Activated CD8-positive, alpha-beta memory T cell treated with anti-CD3 and anti-CD28 coated beads, Interleukin-2, amount 50 U/mL, for 24 hours (primary cell): ENCODE results near the gene PNMA1.

ENCODE experiments used
- DNase-seq: peaks from one replicate; pipeline ENCODE4 v3.0.0-alpha.2; 2020; ENCODE audit errors: extremely low read depth

Gene PNMA1

DNA sequence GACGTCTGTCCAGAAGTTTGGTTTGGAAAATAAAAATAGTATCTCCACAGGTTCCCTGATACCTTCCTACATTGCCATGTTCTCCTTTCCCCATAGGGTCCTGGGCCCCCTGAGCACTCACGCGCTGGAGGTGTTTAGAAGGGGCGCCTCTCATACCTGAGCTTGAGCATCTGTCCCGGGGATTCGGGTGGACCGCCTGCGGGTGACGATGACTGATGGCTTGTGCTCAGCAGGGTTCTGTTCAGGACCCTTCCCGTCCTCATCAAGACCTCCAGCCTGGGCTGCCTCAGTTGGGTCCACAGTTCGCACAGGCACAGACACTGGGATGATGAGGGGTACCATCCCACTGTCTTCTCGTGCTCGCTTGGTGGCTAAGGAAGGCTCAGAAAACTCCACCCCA is 22.7 kb upstream of the PNMA1 start:
- DNase-seq, result no peak

DNA sequence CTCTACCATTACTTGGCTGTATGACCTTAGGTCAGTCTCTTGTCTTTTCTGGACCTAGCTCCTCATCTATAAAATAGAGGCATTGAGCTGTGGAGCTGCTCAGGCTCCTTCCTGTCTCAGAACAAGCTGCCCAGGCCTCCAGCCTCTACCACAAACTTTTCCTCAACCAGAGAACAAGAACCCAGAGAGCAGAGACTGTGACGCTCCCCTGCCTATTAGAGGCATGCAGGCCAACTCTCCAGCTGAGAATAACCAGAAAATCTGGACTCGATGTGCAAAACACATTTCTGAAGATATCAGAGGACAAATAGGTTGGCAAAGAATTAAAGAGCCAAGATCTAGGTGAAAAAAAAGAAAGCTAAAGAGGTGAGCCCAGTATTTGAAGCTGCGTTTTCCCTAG is 17.8 kb upstream of the PNMA1 start:
- DNase-seq, result no peak

DNA sequence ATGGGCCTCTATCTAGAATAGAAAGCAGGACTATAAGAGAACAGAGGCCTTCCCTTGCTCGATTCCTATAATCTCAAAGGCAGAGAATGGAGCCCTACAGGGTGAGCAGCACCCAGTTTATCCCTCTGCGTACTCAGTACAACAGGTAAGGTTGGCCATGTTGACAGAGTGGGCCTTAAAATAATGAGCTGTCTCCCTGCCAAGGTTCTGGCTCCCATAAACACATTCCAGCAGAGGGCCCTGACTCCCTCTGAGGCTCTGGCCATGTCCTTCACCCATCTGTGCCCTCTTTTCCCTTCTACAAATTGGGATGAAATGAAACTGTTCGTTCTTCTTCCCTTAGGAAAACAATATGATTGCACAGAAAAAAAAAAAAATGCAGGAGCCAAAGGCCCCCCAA is 16.9 kb upstream of the PNMA1 start:
- no peak for DNase-seq

DNA sequence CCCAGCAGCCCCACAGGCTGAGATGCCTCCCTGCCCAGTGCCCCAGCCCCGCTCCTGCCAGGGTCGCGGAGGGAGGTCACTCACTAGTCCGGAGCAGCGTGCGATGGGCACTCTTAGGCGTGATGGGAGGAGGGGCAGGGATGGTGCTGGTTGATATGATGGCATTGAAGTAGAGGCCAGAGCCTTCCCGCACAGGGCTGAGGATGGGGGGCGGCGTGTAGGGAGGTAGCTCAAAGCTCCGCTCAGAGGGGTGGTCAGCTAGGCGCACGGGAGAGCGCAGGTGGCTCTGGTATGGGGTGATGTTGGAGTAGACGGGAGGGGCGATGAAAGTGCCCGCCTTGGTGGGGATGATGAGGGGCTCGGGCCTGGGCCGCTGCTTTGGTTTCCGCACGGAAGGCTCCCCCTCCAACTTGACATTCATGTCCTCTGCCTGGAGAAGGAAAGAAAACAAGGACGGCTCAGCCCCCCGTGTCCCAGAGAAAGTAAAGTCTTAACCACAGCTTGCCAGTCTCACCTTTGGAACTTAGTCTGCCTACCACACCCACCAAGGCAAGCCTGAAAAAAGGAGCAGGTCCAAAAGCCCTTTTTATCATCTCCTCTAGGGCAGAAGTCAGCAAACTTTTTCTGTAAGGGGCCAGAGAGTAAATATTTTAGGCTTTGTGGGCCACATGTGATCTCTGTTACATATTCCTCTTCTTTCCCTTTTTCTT is 15.5 kb upstream of the PNMA1 start:
- DNase-seq, result no peak

DNA sequence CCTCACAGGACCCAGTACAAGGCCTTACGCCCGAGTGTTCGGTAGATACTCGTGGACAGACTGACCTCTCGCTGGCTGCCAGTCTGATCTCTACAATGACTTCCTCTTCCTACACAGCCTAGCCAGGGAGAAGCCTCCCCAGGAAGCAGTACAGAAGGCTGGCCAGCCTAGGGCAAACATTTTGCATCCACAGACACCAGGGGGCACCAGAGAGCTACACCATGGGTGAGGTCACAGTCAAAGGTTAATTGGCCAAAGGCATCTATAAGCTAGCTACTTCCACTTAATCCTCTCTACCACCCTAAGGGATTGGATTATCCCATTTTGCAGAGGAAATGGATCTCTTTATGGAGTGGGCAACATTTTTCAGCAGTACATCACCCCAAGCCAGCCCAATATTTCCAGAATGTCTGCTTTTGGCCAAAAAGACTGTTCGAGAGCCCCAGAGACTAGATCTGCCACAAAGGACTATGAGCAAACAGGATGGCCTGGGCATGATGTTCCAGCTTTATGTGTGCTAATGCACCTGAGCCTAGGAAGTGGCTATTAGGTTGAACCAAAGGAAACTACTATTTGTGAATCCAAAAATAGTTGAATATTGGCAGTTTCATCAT is 14.6 kb upstream of the PNMA1 start:
- peak; percentile 74 for DNase-seq

DNA sequence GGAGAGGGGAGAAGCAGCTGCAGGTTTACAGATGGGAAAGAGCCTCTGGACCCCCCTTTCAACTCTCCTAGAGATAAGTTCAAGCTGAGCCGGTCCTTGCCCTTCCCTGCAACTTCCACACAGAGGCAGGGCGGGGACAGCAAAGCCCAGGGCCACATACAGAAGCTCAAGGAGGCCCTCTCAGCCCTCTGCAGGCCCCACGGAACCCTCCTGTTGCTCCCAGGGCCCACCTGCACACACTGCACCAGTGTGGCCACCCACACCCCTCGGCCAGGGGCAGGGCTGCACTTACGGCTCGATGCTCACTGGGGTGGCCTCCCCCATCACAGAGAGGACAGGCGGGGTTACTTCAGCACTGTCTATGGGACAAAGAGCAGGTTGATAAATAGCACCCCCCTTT is 13.0 kb upstream of the PNMA1 start:
- no peak for DNase-seq

DNA sequence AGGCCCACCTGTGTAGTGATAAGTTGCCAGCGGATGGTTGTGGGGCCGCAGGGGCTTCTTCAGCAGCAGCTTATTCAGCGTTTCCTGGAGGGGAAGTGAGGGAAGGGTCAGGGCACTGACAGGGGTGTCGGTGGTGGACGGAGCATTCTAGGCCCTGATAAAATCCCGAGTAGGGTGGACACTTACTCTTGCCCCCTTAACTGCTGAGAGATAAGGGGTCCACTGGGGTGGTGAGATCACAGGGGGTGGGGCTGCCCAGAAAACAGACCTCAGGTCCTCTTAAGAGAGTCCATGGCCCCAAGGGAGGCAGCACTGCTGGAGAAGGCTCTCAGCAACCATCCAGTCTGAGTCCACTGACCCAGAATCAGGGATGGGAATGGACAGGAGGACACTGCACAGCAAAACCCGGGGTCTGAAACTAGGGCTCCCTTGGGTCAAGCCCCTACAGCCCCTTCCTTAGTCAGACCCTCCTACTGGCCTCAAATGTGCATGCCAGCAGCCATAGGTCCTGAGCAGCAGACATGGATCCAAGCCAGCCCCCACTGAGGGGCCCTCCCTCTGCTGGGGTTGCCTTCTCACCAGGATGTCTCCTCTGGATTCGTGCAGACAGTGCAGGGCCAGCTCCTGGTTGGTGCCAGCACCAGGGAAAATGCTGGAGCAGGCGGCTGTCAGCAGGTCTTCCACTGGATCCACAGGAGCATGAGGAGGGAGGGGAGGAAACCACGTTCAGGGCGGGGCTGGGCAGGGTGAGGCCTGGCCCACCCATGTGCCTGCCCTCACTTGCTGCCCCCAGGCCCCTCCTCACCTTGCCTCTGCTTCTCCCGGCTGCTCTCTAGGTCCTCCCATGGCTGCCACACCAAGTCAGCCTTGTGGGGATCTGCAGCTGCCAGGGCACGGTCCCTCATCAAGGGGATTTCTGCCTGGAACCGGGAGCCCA is 12.1 kb upstream of the PNMA1 start:
- no peak for DNase-seq

DNA sequence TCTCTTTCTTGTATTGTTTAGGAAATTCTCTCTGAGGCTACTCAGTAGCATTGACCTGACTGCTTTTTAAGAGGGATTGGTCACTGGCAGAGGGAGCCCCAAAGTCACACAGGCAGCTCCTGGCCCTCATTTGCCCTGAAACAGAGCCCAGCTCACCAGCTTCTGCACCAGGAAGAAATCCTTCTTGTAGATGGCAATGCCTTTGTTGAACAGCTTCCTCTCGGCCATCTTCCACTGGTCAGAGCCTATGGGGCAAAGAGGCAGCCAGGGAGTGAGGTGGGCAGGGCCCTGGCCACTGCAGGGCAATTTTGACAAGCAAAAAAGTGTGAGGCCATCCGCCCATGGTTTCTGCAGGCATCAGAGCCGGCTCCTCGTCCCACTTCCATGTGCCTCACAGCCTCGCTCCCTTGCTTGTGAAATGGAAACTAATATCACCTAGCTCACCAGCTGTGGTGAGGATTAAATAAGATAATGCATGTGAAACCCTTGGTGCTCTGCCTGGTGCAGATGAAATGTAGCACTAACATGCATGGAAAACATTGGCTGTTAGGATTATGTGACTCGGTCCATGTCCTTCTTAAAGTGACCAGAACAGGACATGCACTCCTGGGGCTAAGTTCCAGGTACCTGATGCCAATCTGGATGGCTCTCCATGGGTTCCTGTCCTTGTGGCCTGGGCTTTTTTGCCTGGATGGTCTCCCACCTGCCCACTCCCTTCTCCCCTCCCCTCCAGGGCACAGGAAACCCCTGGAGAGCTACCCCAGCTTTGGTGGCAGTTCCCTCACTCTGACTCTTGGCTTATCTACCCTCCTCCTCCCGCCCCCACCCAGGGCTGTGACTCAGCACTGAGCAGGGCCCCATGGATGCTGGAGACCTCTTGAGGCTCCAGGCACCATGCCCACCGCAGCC is 11.2 kb upstream of the PNMA1 start:
- DNase-seq, result no peak

DNA sequence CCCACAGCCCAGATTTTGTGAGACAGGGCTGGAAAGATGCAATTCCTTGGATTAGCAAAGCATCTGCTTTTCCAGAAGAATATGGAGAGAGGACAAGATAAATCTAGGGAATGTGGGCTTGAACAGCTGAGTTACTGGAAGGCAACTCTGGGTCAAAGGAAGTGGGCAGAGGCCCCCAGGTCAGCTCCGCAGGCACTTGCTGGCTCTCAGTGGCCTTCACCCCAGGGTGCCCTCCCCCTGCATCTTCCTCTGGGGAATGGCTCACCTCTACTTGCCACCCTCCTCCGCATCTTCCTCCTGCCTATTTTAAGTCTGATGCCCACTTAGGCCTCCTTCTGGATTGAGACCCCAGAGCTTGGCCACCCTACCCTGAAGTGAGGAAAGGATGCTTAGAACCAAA is 10.5 kb upstream of the PNMA1 start:
- no peak for DNase-seq

DNA sequence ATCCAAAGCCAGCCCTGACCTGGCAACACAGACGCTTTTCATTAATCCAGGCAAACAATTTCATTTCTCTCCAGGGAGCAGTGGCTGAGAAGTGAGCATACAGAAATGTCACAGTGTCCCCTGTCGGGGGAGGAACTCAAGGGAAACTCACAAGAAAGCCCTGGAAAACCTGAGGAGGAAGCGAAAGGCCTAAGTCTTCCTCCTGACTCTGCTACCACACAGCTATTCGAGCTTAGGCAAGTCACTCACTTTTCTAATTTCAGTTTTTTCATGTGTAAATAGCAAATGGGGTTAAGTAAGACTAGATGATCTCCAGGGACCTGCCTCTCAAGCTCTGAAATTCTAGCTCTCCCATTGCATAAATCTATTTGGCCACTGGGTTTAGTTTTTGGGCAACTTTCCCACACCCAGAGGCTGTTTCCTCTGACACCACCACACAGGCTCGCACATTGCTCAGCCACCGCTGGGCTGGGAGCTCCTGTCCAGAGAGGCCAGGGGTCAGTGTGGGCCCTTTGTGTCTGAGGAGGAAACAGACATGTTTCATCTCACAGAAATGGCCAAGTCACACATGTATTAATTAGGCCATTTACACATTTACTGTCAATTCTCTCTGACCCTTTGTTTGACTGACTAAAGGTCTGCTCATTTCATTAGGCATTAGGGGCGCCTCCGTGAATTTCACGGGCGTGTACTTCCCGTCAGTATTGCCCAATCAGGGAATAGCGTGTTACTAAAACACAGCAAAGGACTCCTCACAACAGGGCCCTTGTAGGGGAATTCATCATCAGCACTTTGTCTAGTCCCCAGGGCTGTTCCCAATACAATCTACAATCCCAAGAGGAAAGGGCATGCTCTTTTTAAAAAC is 9.8 kb upstream of the PNMA1 start:
- DNase-seq, result no peak

DNA sequence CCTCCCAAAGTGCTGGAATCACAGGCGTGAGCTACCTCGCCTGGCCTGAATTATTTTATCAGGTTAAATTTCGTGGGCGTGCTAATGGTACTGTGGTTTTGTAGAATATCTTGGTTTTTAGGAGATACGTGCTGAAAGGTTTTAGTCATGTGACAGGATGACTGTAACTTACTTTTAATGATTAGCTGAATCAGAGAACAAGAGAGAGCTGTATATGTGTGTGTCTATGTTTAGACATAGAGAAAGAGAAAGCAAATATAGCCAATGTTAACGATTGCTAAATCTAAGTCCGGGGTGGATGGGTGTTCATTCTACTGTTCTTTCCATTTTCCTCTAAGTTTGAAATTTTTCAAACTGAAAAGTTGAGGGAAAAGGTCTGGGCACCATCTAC is 9.2 kb upstream of the PNMA1 start:
- DNase-seq, result no peak

DNA sequence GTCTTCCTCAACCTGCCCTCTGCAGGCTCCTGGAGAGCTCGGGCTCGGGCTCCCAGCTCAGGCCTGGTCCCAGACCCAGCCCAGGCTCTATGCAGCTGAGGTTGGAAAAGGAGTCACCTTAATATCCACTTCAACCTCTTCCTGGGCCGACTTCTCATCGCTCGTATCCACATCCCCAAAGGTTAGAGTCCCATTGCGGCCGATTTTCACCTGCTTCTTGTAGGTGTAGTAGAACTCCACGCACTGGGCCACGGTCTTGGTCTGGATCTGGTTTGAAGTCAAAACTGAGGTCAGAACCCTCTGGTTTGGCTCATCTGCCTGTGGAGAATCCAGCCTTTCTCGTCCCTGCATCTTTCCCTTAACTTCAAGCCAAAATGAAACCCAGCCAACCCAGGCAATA is 8.4 kb upstream of the PNMA1 start:
- no peak for DNase-seq

DNA sequence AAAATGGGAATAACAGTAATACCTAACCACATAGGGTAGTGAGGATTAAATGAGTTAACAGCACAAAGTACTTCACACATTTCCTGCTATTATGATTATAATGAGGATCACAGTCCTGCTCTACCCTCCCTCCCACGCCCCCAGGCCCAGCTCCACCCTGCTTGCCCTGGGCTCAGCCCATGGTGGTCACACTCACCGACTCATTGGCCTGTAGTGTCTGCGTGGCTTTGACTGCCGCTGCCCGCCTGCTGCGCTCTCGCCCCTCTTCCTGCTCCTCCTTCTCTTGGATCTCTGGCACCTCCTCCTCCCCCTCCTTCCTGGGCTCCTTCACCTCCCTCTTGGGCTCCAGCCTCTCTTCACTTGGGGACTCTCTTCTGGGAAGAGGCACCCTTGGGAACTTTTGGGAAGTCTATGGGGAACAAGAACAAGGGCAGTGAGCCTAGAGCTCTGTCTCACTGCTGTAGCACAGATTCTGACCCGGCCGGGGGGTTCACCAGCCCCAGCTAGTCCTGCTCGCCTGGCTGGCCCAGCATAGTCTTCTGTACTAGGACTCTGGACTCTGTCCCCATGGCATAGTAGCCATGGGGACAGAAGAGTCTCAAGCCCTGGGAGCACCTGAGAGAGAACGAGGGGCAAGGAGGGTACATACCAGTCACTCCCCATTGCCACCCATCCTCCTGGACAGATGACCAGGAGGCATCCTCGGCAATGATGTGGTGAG is 7.1 kb upstream of the PNMA1 start:
- DNase-seq, result no peak

DNA sequence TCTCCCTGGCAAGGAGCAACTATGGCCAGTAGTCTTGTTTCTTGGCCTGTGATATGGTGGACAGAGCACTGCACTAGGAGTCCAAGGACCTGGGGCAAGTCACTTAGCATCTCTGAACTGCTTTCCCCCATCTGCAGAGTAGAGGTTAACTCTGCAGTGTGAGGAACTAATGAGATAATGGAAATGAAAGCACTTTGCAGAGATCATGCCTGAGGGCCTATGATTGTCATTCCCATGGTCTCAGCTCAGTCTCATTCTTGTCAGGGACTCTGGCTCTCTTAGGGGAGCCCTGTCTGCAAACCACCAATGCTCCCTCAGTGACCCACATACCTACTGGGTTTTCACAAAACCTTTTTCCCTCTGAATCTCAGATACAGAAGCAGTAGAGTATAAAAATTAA is 6.5 kb upstream of the PNMA1 start:
- no peak for DNase-seq

DNA sequence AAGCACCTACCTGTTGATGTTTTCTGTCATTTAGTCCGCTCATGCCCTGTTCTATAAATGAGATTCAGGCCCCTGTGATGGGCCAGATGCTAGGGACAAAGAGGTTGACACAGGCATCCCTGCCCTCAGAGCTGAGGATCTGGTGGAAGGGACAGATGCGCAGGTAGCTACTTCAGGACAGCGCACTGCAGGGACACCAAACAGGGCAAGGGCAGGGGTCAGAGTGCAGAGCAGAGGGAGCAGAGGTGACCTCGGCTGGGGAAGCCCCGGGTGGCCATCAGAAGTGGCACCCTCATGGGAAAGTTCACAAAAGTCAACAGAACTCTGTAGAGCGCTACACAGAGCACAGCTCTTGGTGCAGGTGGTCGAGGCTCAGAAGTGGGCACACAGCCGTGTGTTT is 5.6 kb upstream of the PNMA1 start:
- DNase-seq, result no peak

DNA sequence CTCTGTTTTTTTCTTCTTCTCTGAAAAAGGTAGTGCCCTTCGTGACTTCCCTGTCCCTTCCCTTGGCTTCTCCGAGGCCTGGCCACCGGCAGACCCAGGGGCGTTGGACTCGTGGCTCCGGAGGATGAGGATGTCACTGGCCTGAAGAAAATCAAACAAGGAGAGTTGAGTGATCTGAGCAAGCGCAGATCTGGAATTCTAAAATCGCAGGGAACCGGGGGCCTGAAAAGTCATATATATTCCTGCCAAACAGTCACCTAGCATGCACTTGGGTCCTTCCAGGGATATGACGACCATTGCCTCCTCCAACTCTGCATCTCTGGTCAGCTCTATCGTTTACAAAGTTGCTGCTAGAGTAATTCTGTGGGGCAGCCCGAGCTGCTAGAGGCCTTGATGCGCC is 5.2 kb upstream of the PNMA1 start:
- no peak for DNase-seq

DNA sequence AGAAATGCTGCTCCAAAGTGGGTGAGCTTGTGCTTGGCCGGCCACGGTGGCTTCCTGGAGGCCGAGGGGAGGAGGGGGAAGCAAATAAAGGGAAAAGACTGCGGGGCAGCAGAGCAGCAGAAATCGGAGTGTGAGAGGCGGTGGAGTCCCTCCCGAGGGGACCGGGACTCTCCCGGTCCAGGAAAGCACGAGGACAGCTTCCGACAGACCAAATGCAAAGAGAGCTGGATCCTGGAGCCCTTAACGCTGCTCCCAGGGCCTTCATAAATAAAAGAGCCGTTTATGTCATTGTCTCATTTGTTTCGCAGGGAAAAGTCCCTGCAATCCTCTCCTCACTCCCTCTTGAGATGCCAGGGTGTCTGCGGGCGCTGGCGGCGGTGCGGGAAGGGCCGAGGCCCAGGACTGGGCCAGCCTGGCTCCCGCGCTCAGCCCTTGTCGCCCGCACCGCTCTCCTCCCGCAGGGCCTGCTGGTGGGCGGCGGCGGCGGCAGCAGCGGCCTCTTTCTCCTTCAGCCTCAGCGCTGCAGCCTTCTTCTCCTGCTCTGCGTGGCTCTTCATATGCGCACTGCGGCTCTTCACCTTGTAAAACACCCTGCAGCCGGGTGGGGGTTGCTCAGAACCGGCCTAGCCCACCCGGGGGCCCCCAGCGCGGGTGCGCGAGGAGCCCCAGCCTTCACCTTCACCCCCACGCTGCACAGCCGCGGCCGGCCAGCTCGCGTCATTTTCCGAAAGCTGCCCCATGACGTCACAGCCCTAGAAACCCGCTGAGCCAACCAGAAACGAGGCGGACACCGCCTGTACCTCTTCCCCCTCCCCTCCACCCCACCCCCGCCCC is 4.5 kb upstream of the PNMA1 start:
- DNase-seq, result no peak

DNA sequence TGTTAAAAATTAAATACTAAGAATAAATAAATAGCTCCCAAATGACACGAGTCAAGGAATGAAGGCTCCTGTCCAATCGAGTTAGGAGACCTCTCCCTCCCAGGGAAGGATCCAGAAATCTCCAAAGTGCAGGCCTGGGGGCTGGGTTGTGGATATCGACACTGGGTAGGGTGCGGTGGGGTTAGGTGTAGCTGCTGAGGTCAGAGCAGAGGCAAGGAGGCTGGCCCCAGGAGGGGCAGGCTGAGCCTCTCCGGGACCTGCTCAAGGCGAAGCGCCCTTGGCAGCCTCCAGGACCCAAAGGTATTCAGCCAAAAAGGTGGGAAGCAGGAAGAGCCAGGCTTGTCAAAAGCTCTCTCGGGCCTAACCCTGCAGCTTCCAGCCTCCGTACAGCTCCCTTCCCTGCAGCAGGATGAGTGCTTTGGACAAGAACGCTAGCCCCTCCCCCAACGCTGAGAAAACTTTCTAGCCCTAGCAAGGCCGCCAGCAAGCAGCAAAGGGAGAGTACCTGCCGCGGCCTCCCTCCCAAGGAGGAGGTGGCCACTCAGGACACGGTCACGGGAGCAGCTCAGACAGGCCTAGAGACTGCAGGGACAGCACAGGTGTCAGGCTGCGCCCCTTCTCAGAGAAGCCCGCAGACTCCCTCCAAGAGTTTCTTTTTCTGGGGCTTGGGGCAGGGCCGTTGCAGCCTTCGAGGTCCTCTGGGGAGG is 3.7 kb upstream of the PNMA1 start:
- DNase-seq, result no peak

DNA sequence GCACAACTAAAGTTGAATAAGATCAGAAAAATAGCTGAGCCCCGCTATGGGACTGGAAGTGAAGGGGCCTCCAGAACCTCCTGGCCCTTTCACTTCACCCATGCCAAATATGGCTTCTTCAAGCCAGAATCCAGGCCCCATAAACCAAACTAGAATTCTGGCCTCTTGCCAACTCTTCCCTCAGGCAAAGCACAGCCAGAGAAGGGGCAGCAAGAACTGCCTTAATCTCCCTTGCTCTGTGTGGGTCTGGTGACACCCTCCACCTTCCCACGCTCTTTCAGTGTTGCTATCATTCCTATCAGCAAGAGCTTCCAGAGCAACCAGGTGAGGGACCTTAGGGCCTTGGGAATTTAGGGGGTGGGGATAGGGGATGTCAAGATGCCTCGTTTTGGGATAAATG is 3.1 kb upstream of the PNMA1 start:
- DNase-seq, result no peak
